ENCODE results near the gene SH3BP1. TPM values are rescaled to one million over a fixed set of nuclear protein-coding genes. Genes with fewer than 3 reads are reported as not detected.

SH3BP1 gene
- total RNA-seq, 1 donor from 2014 or later = 9.9 TPM

GRCh38 chr22:37631448-37632173 lies 7.9 kb upstream of the SH3BP1 start:
- Histone ChIP-seq H3K9me3 (ENCODE audit: control insufficient read depth in 3 of 3, low read length in 3 of 3) (no peaks in the 10 kb centered on the region), H3K4me1 (ENCODE audit: control insufficient read depth in 3 of 3, insufficient read depth in 3 of 3, low read length in 3 of 3) (peaks cover 29 to 47% (median 40%) of the 10 kb centered on the region in 3 donors), H3K27ac (ENCODE audit: low read depth, low read length) (no peak overlapping the region), H3K36me3 (ENCODE audit: control insufficient read depth in 3 of 3, insufficient read depth in 3 of 3, low read length in 3 of 3) (peaks cover 16 to 31% (median 19%) of the 10 kb centered on the region in 3 donors), H3K27me3 (ENCODE audit: control insufficient read depth in 3 of 3, insufficient read depth in 3 of 3, low read length in 3 of 3) (no peaks in the 10 kb centered on the region), H3K9ac (ENCODE audit: low read depth in 1 of 3, low read length in 3 of 3) (peak overlapping the region in 1 of 3 donors; percentile 16), H3K4me3 (ENCODE audit: low read length in 3 of 3) (no peak overlapping the region)

DNA sequence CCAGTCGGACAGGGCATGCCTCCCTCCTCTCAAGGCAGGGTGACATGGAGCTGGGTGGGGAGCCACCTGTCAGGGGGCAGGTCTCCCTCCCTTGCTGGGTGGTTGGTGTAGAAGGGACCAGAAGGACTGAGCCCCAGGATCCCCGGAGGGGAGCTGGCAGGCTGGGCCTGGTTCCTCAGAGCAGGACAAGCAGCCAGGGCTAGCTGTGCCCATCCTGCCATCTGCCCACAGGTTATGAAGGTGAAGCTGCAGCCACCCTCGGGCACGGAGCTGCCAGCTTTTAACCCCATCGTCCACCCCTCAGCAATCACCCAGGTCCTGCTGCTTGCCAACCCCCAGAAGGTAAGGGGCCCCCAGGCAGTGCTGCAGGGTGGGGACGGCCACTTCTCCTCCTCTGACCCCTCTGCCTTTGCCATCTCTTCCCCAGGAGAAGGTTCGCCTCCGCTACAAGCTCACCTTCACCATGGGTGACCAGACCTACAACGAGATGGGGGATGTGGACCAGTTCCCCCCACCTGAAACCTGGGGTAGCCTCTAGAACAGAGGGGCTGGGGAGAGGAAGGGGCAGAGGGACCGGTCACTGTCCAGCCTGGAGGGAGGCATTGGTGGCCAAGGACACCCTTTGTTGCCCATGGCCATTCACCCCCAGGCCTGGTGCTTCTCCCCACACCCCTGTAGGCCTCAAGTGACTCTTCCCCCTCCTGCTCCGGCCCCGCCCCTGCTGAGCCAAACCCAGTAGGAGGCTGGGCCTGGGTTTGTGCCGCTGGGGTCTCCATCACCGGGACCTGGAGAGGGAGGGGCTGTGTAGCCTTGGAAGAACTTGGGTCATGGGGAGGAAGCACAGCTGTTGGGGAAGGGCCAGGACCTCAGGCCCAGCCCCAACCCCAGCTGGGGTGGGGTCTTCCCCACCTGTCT lies 7.0 kb upstream of the SH3BP1 start:
- H3K9me3 ChIP-seq (ENCODE audit: control insufficient read depth in 3 of 3, low read length in 3 of 3) = no peaks in the 10 kb centered on the region
- H3K9ac ChIP-seq (ENCODE audit: low read depth in 1 of 3, low read length in 3 of 3) = peak overlapping the region in 2 of 3 donors; percentile 11 to 45
- H3K4me1 ChIP-seq (ENCODE audit: control insufficient read depth in 3 of 3, insufficient read depth in 3 of 3, low read length in 3 of 3) = peaks cover 21 to 44% (median 36%) of the 10 kb centered on the region in 3 donors
- H3K27me3 ChIP-seq (ENCODE audit: control insufficient read depth in 3 of 3, insufficient read depth in 3 of 3, low read length in 3 of 3) = no peaks in the 10 kb centered on the region
- peak overlapping the region; percentile 75 for H3K27ac ChIP-seq (ENCODE audit: low read depth, low read length)
- H3K4me3 ChIP-seq (ENCODE audit: low read length in 3 of 3) = no peak overlapping the region
- H3K36me3 ChIP-seq (ENCODE audit: control insufficient read depth in 3 of 3, insufficient read depth in 3 of 3, low read length in 3 of 3) = peaks cover 14 to 31% (median 19%) of the 10 kb centered on the region in 3 donors

DNA sequence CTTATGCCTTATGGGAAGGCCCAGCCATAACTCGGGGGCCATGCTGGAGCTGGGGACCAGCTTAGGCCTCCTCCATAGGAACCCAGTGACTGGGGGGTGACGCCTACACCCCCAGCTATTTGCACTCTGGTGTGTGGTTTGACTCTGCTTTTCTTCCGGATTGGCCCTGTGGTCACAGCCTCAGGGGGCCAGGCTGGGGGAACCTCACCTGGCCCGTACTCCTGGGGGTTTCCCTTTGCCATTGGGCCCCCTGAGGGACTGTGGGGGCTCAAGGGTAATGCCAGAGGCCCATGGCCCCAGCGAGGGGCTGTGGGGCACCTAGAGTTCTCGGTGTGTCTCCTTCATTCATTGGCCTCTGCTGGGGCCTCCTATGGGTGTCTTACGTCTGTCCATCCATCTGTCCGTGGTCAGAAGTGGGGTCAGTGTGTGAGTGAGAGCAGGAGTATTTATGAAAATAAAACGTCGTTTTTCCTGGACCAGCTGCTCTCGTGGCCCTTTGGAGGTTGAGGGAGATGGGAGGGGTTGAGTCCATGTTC lies 6.3 kb upstream of the SH3BP1 start:
- Histone ChIP-seq H3K9me3 (ENCODE audit: control insufficient read depth in 3 of 3, low read length in 3 of 3) (no peaks in the 10 kb centered on the region), H3K4me3 (ENCODE audit: low read length in 3 of 3) (peak overlapping the region in 1 of 3 donors; percentile 13), H3K36me3 (ENCODE audit: control insufficient read depth in 3 of 3, insufficient read depth in 3 of 3, low read length in 3 of 3) (peaks cover 14 to 31% (median 18%) of the 10 kb centered on the region in 3 donors), H3K9ac (ENCODE audit: low read depth in 1 of 3, low read length in 3 of 3) (peak overlapping the region; percentile 11 to 57 (median 45)), H3K27ac (ENCODE audit: low read depth, low read length) (peak overlapping the region; percentile 75), H3K4me1 (ENCODE audit: control insufficient read depth in 3 of 3, insufficient read depth in 3 of 3, low read length in 3 of 3) (peaks cover 19 to 43% (median 34%) of the 10 kb centered on the region in 3 donors), H3K27me3 (ENCODE audit: control insufficient read depth in 3 of 3, insufficient read depth in 3 of 3, low read length in 3 of 3) (peaks cover 0 to 6% (median 2%) of the 10 kb centered on the region in 3 donors)

GRCh38 chr22:37633625-37634416 lies 5.6 kb upstream of the SH3BP1 start:
- H3K4me1 ChIP-seq (ENCODE audit: control insufficient read depth in 3 of 3, insufficient read depth in 3 of 3, low read length in 3 of 3) = peaks cover 19 to 50% (median 39%) of the 10 kb centered on the region in 3 donors
- H3K27ac ChIP-seq (ENCODE audit: low read depth, low read length) = peak overlapping the region; percentile 75
- H3K9ac ChIP-seq (ENCODE audit: low read depth in 1 of 3, low read length in 3 of 3) = peak overlapping the region; percentile 11 to 64 (median 57)
- H3K9me3 ChIP-seq (ENCODE audit: control insufficient read depth in 3 of 3, low read length in 3 of 3) = no peaks in the 10 kb centered on the region
- peak overlapping the region; percentile 45 to 57 (median 51) for H3K4me3 ChIP-seq (ENCODE audit: low read length in 3 of 3)
- peaks cover 14 to 26% (median 17%) of the 10 kb centered on the region in 3 donors for H3K36me3 ChIP-seq (ENCODE audit: control insufficient read depth in 3 of 3, insufficient read depth in 3 of 3, low read length in 3 of 3)
- peaks cover 0 to 12% (median 9%) of the 10 kb centered on the region in 3 donors for H3K27me3 ChIP-seq (ENCODE audit: control insufficient read depth in 3 of 3, insufficient read depth in 3 of 3, low read length in 3 of 3)

DNA sequence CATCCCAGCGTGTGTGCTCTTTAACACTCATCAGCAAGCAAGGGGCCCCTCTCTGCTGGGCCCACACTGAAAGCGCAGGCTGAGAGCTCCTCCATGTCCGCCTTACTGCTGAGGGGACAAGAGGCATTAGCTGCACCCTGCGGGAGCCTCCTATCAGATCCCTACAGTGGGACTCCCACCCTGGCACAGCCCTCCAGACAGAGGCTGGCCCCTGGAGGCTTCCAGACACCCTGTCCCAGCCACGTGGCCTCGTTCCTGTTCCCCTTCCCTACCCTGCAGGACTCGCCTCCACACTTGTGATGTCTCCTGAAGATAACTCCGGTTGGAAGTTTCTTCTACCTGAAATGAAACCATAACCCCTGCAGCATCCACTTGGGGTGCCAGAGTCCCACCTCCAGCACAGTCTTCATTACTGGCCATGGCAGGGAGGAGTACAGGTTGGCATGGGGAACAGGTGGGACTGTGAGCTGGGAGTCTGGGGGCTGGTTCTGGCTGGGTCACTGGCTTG lies 5.0 kb upstream of the SH3BP1 start:
- Histone ChIP-seq H3K36me3 (ENCODE audit: control insufficient read depth in 3 of 3, insufficient read depth in 3 of 3, low read length in 3 of 3) (peaks cover 9 to 19% (median 13%) of the 10 kb centered on the region in 3 donors), H3K4me1 (ENCODE audit: control insufficient read depth in 3 of 3, insufficient read depth in 3 of 3, low read length in 3 of 3) (peaks cover 19 to 53% (median 43%) of the 10 kb centered on the region in 3 donors), H3K9ac (ENCODE audit: low read depth in 1 of 3, low read length in 3 of 3) (peak overlapping the region; percentile 11 to 64 (median 57))

GRCh38 chr22:37635157-37635556 lies 4.3 kb upstream of the SH3BP1 start:
- H3K27ac ChIP-seq (ENCODE audit: low read depth, low read length) = no peak overlapping the region
- H3K9me3 ChIP-seq (ENCODE audit: control insufficient read depth in 3 of 3, low read length in 3 of 3) = no peaks in the 10 kb centered on the region
- H3K27me3 ChIP-seq (ENCODE audit: control insufficient read depth in 3 of 3, insufficient read depth in 3 of 3, low read length in 3 of 3) = peaks cover 3 to 19% (median 11%) of the 10 kb centered on the region in 3 donors
- H3K4me3 ChIP-seq (ENCODE audit: low read length in 3 of 3) = no peak overlapping the region
- H3K9ac ChIP-seq (ENCODE audit: low read depth in 1 of 3, low read length in 3 of 3) = peak overlapping the region in 2 of 3 donors; percentile 13 to 25
- peaks cover 19 to 53% (median 44%) of the 10 kb centered on the region in 3 donors for H3K4me1 ChIP-seq (ENCODE audit: control insufficient read depth in 3 of 3, insufficient read depth in 3 of 3, low read length in 3 of 3)
- H3K36me3 ChIP-seq (ENCODE audit: control insufficient read depth in 3 of 3, insufficient read depth in 3 of 3, low read length in 3 of 3) = peaks cover 4 to 13% (median 9%) of the 10 kb centered on the region in 3 donors

More for the DNA sequence above, 5.0 kb upstream of the SH3BP1 start:
- Histone ChIP-seq H3K9me3 (ENCODE audit: control insufficient read depth in 3 of 3, low read length in 3 of 3) (no peaks in the 10 kb centered on the region), H3K4me3 (ENCODE audit: low read length in 3 of 3) (peak overlapping the region in 2 of 3 donors; percentile 45 to 51), H3K27ac (ENCODE audit: low read depth, low read length) (peak overlapping the region; percentile 75), H3K27me3 (ENCODE audit: control insufficient read depth in 3 of 3, insufficient read depth in 3 of 3, low read length in 3 of 3) (peaks cover 0 to 16% (median 11%) of the 10 kb centered on the region in 3 donors)

- H3K4me3 ChIP-seq (ENCODE audit: low read length in 3 of 3) = no peak overlapping the region
- no peak overlapping the region for H3K27ac ChIP-seq (ENCODE audit: low read depth, low read length)
- H3K9me3 ChIP-seq (ENCODE audit: control insufficient read depth in 3 of 3, low read length in 3 of 3) = no peaks in the 10 kb centered on the region
- peak overlapping the region in 1 of 3 donors; percentile 45 for H3K9ac ChIP-seq (ENCODE audit: low read depth in 1 of 3, low read length in 3 of 3)
- H3K4me1 ChIP-seq (ENCODE audit: control insufficient read depth in 3 of 3, insufficient read depth in 3 of 3, low read length in 3 of 3) = peaks cover 19 to 53% (median 48%) of the 10 kb centered on the region in 3 donors
- peaks cover 3 to 26% (median 12%) of the 10 kb centered on the region in 3 donors for H3K27me3 ChIP-seq (ENCODE audit: control insufficient read depth in 3 of 3, insufficient read depth in 3 of 3, low read length in 3 of 3)
- H3K36me3 ChIP-seq (ENCODE audit: control insufficient read depth in 3 of 3, insufficient read depth in 3 of 3, low read length in 3 of 3) = peaks cover 0 to 4% (median 3%) of the 10 kb centered on the region in 3 donors
Observed at GRCh38 chr22:37636186-37636948, 3.1 kb upstream of the SH3BP1 start.

DNA sequence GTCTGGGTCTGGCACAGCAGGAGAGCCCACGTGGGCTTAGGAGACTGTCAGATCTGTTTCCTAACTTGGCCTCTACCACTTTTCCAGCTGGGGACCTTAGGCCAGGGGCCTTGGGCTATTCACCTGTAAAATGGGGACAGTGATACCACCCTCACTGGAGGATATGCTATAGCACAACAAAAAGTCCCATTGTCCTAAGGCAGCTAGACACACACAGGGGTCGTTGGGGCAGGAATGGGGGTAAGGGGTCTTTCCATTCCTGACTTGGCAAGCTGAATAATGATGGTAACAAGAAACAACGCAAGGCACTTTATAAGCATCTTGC lies 2.6 kb upstream of the SH3BP1 start:
- Histone ChIP-seq H3K27ac (ENCODE audit: low read depth, low read length) (no peak overlapping the region), H3K36me3 (ENCODE audit: control insufficient read depth in 3 of 3, insufficient read depth in 3 of 3, low read length in 3 of 3) (peaks cover 0 to 2% (median 0%) of the 10 kb centered on the region in 3 donors), H3K9me3 (ENCODE audit: control insufficient read depth in 3 of 3, low read length in 3 of 3) (no peaks in the 10 kb centered on the region), H3K27me3 (ENCODE audit: control insufficient read depth in 3 of 3, insufficient read depth in 3 of 3, low read length in 3 of 3) (peaks cover 3 to 30% (median 15%) of the 10 kb centered on the region in 3 donors), H3K4me3 (ENCODE audit: low read length in 3 of 3) (no peak overlapping the region), H3K9ac (ENCODE audit: low read depth in 1 of 3, low read length in 3 of 3) (no peak overlapping the region), H3K4me1 (ENCODE audit: control insufficient read depth in 3 of 3, insufficient read depth in 3 of 3, low read length in 3 of 3) (peaks cover 19 to 53% (median 48%) of the 10 kb centered on the region in 3 donors)
